Measurements from ENCODE around the gene MMP20.

MMP20 gene, protein sequence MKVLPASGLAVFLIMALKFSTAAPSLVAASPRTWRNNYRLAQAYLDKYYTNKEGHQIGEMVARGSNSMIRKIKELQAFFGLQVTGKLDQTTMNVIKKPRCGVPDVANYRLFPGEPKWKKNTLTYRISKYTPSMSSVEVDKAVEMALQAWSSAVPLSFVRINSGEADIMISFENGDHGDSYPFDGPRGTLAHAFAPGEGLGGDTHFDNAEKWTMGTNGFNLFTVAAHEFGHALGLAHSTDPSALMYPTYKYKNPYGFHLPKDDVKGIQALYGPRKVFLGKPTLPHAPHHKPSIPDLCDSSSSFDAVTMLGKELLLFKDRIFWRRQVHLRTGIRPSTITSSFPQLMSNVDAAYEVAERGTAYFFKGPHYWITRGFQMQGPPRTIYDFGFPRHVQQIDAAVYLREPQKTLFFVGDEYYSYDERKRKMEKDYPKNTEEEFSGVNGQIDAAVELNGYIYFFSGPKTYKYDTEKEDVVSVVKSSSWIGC

DNA sequence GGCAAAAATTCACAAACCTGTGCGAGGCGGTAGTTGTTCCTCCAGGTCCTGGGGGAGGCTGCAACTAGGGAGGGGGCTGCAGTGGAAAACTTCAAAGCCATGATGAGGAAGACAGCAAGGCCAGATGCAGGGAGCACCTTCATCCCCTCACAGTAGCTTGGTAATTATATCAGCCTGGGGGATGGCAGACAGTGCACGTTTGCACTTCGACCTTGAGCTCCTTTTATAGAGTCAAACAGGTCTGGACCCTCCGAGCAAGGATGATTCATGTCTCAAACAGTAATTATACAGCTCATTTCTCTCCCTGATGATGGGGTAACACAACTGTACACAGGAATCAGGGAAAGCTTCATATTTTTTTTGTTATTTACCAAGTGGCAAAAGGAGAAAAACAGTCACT is at the start of gene MMP20:
Gene MMP20 (minus strand): TSS at position 156 of the 400 bp plus-strand sequence. CDS start 13 bp downstream, at position 143.
- no peak for ATAC-seq
- Mint-ChIP-seq H3K4me1 (no peaks in the 10 kb centered on the region), H3K4me3 (no peak within 1 kb of the TSS), H3K9me3 (no peaks in the 10 kb centered on the region), H3K27ac (no peak within 1 kb of the TSS), H3K36me3 (no peaks in the 10 kb centered on the region)
- DNase-seq (ENCODE audit: low spot score in 2 of 2) = no peak

DNA sequence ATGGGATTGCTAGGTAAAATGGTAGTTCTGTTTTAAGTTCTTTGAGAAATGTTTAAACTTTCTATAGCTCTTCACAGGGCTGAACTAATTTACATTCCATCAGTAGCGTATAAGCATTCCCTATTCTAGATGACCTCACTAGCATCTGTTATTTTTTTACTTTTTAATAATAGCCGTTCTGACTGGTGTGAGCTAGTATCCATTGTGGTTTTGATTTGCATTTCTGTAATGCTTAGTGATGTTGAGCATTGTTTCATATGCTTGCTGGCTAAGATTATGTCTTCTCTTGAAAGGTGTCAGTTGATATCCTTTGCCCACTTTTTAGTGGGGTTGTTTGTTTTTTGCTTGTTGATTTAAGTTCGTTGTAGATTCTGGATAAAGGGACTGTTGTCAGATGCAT is 44.5 kb upstream of the MMP20 start:
- no peaks in the 10 kb centered on the region for H3K36me3 Mint-ChIP-seq
- no peaks in the 10 kb centered on the region for H3K9me3 Mint-ChIP-seq
- no peak overlapping the region for H3K4me3 Mint-ChIP-seq
- no peak overlapping the region for H3K27ac Mint-ChIP-seq
- DNase-seq (ENCODE audit: low spot score in 2 of 2) = no peak
- ATAC-seq = no peak
- no peaks in the 10 kb centered on the region for H3K4me1 Mint-ChIP-seq

DNA sequence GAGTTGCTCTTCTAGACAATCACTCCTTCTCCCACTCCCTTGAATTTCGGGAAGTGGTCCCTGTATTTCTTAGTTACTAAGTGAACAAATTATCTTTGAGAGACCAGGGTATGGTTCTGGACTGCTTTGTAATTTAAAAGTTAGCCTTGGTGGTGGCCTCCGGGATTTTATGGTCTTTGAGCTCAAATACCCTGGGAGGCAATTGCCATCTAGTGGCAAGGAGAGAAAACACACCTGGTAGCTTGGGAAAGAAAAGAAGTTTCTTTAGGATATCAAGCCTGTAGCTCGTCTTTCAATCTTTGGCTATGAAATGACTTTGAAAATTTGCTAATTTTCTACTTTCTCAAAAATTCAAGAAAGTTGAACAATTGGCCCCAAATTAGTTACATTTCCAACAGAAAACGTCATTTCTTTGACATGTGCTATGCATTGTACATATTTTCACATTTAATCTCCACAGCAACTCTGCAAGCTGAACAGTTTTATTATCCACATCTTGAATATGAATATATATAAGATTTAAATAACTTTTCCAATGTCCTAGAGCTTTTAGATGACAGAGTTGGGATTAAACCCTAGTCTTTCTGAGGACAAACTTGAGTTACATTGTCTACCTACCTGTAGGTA is 41.3 kb upstream of the MMP20 start:
- H3K36me3 Mint-ChIP-seq = no peaks in the 10 kb centered on the region
- ATAC-seq = peak; percentile 55
- no peak overlapping the region for H3K4me3 Mint-ChIP-seq
- no peak overlapping the region for H3K27ac Mint-ChIP-seq
- no peaks in the 10 kb centered on the region for H3K4me1 Mint-ChIP-seq
- no peak for DNase-seq (ENCODE audit: low spot score in 2 of 2)
- no peaks in the 10 kb centered on the region for H3K9me3 Mint-ChIP-seq

DNA sequence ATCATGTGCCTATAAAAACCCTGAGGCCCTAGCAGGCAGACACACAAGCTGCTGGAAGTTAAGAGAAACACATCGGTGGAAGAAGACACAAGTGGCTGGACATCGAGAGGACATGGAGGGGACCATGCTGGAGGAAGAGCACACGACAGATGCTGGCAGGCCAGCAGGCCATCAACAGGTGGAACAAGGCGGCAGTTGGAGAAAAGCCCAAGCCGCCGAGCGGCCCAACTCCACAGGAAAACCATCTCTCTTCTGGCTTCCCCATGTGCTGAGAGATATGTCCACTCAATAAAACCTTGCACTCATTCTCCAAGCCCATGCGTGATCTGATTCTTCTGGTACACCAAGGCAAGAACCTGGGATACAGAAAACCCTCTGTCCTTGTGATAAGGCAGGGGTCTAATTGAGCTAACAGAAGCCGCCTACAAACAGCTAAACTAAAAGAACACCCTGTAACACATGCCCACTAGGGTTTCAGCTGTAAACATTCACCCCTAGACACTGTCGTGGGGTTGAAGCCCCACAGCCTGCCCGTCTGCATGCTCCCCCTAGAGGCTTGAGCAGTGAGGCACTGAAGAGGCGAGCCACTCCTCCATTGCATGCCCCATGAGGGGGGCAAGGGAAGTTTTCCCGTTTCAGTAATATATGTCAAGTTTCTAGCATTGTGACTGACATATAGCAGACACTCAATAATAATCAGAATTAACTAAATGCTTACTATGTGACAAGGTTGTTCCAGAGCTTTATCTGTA is 39.0 kb upstream of the MMP20 start:
- no peak overlapping the region for H3K4me3 Mint-ChIP-seq
- peak; percentile 64 for ATAC-seq
- no peaks in the 10 kb centered on the region for H3K36me3 Mint-ChIP-seq
- H3K4me1 Mint-ChIP-seq = no peaks in the 10 kb centered on the region
- H3K9me3 Mint-ChIP-seq = no peaks in the 10 kb centered on the region
- no peak overlapping the region for H3K27ac Mint-ChIP-seq
- DNase-seq (ENCODE audit: low spot score in 2 of 2) = no peak

DNA sequence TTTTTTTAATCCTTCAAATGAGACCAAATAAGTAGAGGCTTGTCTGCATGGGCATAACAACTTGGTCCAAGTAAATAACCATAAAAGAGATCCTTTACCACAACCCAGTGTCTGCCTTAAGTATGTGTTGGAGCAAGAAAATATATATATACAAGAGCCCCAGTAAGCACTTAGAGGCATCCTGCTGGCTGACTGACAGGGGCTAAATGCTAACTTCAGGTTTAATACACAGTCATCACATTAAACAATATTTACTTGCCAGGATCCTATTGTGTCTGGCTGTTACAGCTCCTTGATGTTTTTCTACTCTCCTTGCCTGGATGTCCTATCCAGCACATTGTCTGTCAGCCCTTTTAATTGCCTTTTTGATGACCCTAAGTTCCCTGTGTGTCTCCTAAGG is 37.5 kb upstream of the MMP20 start:
- Mint-ChIP-seq H3K4me1 (no peaks in the 10 kb centered on the region), H3K9me3 (no peaks in the 10 kb centered on the region), H3K36me3 (no peaks in the 10 kb centered on the region), H3K4me3 (no peak overlapping the region), H3K27ac (no peak overlapping the region)
- DNase-seq (ENCODE audit: low spot score in 2 of 2) (no peak), ATAC-seq (no peak)

DNA sequence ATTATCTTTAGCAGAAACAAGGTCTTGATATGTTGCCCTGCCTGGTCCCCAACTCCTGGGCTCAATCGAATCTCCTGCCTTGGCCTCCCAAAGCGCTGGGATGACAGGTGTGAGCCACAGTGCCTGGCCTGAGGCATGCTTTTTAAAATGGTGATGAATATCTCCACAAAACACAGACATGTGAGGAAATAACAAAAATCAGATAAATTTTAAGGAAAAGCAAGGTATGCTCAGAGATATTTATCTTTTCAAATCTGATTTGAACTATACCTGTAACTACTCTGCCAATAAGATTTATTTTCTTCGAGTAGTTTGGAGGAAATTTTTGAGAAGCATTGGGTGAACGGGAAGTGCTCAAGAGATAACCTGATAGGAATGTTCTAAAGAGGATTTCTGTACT is 35.9 kb upstream of the MMP20 start:
- H3K27ac Mint-ChIP-seq = no peak overlapping the region
- ATAC-seq (no peak), DNase-seq (ENCODE audit: low spot score in 2 of 2) (no peak)
- no peaks in the 10 kb centered on the region for H3K9me3 Mint-ChIP-seq
- H3K36me3 Mint-ChIP-seq = no peaks in the 10 kb centered on the region
- H3K4me3 Mint-ChIP-seq = no peak overlapping the region
- no peaks in the 10 kb centered on the region for H3K4me1 Mint-ChIP-seq

DNA sequence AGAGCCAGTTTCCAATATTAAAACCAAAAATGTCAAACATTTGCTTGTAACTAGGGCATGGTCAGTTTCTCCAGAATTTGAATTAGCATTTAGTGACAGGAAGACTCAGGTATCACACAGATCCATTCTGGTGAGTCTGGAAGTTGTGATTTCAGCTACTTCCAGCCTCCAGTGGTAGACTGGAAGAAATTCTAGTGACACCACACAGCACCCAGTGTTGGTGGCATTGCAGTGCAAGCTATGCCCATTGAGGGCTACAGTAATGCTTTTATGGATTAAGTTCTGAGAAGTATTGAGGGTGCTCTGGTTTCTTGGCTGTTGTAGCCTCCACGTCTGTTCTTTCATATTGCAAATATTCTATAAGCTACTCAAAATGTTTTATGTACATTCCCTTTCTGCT is 31.4 kb upstream of the MMP20 start:
- Mint-ChIP-seq H3K27ac (no peak overlapping the region), H3K4me3 (no peak overlapping the region), H3K4me1 (no peaks in the 10 kb centered on the region), H3K9me3 (peaks cover 3% of the 10 kb centered on the region), H3K36me3 (no peaks in the 10 kb centered on the region)
- ATAC-seq = no peak
- DNase-seq (ENCODE audit: low spot score in 2 of 2) = no peak

DNA sequence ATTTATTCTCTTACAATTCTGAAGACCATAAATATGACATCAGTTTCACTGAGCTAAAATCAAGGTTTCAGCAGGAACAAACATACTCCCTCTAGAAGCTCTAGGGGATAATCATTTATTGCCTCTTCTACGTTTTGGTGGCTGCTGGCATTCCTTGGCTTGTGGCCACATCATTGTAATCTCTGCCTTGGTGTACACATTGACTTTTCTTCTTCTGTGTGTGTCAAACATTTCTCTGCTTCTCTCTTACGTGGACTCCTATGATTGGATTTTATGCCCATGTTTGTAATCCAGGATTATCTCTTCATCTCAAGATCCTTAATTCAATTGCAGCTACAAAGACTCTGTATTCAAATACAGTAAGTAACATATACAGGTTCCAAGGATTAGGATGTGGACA is 30.4 kb upstream of the MMP20 start:
- no peaks in the 10 kb centered on the region for H3K4me1 Mint-ChIP-seq
- no peaks in the 10 kb centered on the region for H3K36me3 Mint-ChIP-seq
- H3K4me3 Mint-ChIP-seq = no peak overlapping the region
- DNase-seq (ENCODE audit: low spot score in 2 of 2) (no peak), ATAC-seq (no peak)
- no peak overlapping the region for H3K27ac Mint-ChIP-seq
- peaks cover 3% of the 10 kb centered on the region for H3K9me3 Mint-ChIP-seq

DNA sequence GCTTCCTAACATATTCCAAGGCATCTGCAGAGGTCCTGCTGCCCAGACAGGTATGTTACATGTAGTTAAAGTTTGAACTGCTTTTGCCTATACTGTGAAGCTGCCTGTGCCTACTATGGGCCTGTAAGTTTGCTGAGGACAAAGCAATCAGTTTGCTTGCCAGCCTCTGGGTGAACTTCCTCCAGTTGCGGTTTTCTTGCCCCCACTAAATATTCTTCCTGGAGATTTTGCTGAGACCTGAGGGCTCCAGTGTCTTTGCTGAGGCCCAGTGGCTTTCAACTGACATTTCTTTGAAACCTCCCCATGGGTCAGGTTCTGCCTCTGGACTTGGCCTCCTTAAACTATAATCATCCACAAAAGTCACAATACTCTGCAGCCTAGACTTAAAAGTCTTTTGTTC is 29.6 kb upstream of the MMP20 start:
- DNase-seq (ENCODE audit: low spot score in 2 of 2) (no peak), ATAC-seq (no peak)
- no peaks in the 10 kb centered on the region for H3K36me3 Mint-ChIP-seq
- H3K4me3 Mint-ChIP-seq = no peak overlapping the region
- peaks cover 3% of the 10 kb centered on the region for H3K9me3 Mint-ChIP-seq
- H3K27ac Mint-ChIP-seq = no peak overlapping the region
- no peaks in the 10 kb centered on the region for H3K4me1 Mint-ChIP-seq

DNA sequence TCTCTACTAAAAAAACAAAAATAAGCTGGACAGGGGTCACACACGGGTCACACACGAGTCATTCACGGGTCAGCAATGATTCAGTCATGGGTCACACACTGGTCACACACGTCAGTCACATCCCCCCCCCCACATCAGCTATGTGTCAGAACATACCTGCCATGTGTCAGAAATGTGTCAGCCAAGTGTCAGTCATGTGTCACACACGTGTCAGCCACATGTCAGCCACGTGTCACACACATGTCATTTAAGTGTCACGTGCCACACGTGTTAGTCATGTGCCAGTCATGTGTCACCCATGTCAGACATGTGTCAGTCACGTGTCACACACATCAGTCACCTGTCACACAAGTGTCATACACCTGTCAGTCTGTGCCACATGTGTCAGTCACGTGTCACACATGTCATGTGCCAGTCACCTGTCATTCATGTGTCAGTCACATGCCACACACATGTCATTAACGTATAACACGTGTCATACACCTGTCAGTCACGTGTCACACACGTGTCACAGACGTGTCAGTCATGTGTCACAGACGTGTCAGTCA is 28.7 kb upstream of the MMP20 start:
- Mint-ChIP-seq H3K9me3 (peaks cover 3% of the 10 kb centered on the region), H3K4me3 (no peak overlapping the region), H3K36me3 (no peaks in the 10 kb centered on the region), H3K27ac (no peak overlapping the region), H3K4me1 (no peaks in the 10 kb centered on the region)
- DNase-seq (ENCODE audit: low spot score in 2 of 2) (no peak), ATAC-seq (peak; percentile 71)

DNA sequence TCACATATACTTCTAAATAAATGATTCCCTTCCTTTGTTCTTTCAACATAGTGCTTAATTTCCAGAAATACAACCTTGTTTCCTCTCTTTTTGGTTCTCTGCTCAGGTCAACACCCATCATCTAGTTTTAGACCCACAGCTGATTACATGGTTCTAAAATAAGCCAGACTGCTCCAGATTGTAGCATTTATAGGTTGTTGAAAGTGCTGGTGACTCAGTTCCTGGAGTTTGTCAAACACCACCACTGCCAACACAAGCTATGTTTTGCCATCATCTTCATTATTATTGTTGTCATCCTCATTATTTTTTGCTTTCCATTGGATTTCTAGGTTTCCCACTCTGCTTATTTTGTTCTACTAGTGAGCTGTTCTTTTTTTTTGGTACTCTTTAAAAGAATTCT is 22.3 kb upstream of the MMP20 start:
- Mint-ChIP-seq H3K4me3 (no peak overlapping the region), H3K27ac (no peak overlapping the region), H3K4me1 (no peaks in the 10 kb centered on the region), H3K36me3 (no peaks in the 10 kb centered on the region), H3K9me3 (no peaks in the 10 kb centered on the region)
- ATAC-seq (no peak), DNase-seq (ENCODE audit: low spot score in 2 of 2) (no peak)

DNA sequence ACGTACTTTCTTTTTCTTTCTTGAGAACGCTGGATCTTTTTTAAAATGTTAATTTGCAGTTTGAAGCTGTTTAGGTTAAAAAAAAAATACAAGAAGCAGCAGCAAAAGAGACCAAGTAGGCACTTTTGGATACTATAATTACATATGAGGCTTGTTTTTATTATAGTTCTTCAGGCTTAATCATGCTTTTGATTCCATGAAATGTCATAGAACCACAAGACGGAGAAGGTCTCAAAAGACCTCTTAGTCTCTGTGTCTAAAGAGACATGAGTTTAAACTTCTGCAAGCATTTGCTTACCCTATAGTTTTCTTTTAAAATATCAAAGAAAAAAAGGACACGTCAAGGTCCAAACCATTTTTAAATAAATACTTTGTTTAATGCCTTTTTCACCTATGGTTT is 18.8 kb upstream of the MMP20 start:
- Mint-ChIP-seq H3K4me3 (no peak overlapping the region), H3K9me3 (no peaks in the 10 kb centered on the region), H3K27ac (no peak overlapping the region), H3K36me3 (no peaks in the 10 kb centered on the region), H3K4me1 (no peaks in the 10 kb centered on the region)
- no peak for DNase-seq (ENCODE audit: low spot score in 2 of 2)
- no peak for ATAC-seq

DNA sequence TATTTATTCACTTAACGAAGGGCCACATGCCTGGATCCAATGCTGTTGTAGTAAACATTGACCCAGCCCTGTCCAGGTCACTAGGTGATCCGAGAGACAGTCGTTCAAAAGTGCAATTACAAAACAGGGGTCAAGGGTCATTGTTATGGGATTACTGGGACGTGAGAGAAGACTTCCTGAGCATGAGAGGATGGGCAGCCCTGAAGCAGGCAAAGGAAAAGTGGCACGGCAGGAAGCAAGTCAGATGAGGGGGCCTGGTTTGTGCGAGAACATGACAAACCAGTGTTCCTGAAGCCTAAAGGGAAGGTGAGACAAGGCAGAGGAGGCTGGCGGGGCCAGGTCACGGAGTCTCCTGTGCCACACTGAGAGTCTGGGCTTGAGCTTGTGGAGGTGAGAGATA is 15.8 kb upstream of the MMP20 start:
- H3K4me3 Mint-ChIP-seq = no peak overlapping the region
- ATAC-seq (no peak), DNase-seq (ENCODE audit: low spot score in 2 of 2) (no peak)
- H3K27ac Mint-ChIP-seq = no peak overlapping the region
- H3K4me1 Mint-ChIP-seq = no peaks in the 10 kb centered on the region
- H3K36me3 Mint-ChIP-seq = no peaks in the 10 kb centered on the region
- H3K9me3 Mint-ChIP-seq = no peaks in the 10 kb centered on the region

DNA sequence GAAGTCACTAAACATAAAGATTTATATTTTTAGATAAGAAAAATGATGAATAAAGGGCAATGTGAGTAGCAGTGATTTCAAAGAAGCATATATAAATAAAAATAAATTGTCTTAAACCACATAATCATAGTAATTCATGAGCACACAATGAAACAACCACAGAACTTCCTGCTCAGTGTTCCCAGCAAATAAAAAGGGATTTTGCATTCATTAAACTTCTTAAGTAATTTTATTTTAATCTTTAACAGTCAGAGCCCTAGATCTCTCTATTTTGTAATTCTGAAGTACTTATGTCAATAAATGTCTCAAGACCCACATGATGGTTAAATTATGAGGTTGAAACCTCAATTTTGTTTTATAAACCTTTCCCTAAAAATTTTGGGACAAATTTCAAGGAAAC is 14.5 kb upstream of the MMP20 start:
- Mint-ChIP-seq H3K9me3 (no peaks in the 10 kb centered on the region), H3K36me3 (no peaks in the 10 kb centered on the region), H3K4me1 (no peaks in the 10 kb centered on the region), H3K27ac (no peak overlapping the region), H3K4me3 (no peak overlapping the region)
- no peak for ATAC-seq
- DNase-seq (ENCODE audit: low spot score in 2 of 2) = no peak

DNA sequence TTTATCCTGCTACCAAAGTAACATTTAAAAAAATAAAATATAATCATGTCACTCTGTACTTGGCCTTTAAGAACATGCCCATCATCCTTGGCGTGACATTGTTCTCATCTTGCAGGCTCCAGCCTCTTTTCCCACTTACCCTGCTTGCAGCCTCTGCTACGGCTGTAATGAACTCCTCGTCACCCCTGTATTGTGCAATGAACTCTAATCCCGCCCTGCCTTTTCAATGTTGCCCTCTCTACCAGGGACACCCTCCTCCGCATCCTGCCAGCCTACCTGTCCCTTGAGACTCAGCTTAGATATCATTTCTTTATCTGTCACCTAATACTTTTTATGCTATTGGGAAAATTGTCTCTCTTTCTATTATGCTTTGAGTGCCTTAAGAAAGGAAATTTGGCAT is 12.6 kb upstream of the MMP20 start:
- no peak for ATAC-seq
- Mint-ChIP-seq H3K36me3 (no peaks in the 10 kb centered on the region), H3K4me3 (no peak overlapping the region), H3K4me1 (no peaks in the 10 kb centered on the region), H3K9me3 (no peaks in the 10 kb centered on the region), H3K27ac (no peak overlapping the region)
- no peak for DNase-seq (ENCODE audit: low spot score in 2 of 2)

Data from stimulated activated effector memory CD8-positive, alpha-beta T cell treated with anti-CD3 and anti-CD28 coated beads, Interleukin-12 subunit alpha, Interleukin-12 subunit beta, amount 100 ng/mL, for 72 hours (primary cell).